GM13977 (cell line): Measurements from ENCODE around the gene ERH.

Experiments used
- DNase-seq: peaks from one replicate; pipeline ENCODE4 v3.0.0; 2012; ENCODE audit warnings: low spot score
- CTCF ChIP-seq: IDR thresholded peaks from 2 replicates; pipeline ENCODE4 v1.5.1; 2012; ENCODE audit warnings: mild to moderate bottlenecking, control low read depth; ENCODE audit not compliant: insufficient read depth; ENCODE audit errors: extremely low read depth, missing control alignments
- in situ Hi-C: fragments of 300-500 bp; cut with MboI; formaldehyde crosslinking; loops from one replicate; pipeline ENCODE4 v1.12.0; 2022; ENCODE audit warnings: low sequenced_read_pairs, low pct_unique_long_range_greater_than_20kb, mixed read lengths, inconsistent platforms; ENCODE audit not compliant: unreplicated experiment

The ERH gene

GRCh38 chr14:69408331-69408960, 10.3 kb upstream of the ERH start:
- in situ Hi-C loops, result no loop called here
- no peak for DNase-seq
- TF ChIP-seq CTCF, result no peak

GRCh38 chr14:69405762-69406161, 7.7 kb upstream of the ERH start:
- in situ Hi-C loops, result no loop called here
- DNase-seq, result no peak
- no peak for TF ChIP-seq CTCF

- no peak for TF ChIP-seq CTCF
Observed at GRCh38 chr14:69404883-69405282, 6.8 kb upstream of the ERH start.

GRCh38 chr14:69404478-69404877, 6.4 kb upstream of the ERH start:
- in situ Hi-C loops, result no loop called here
- DNase-seq, result no peak
- no peak for TF ChIP-seq CTCF

More at GRCh38 chr14:69404883-69405282, 6.8 kb upstream of the ERH start:
- in situ Hi-C loops, result no loop called here
- DNase-seq, result no peak

GRCh38 chr14:69401841-69402240, 3.7 kb upstream of the ERH start:
- in situ Hi-C loops, result no loop called here

GRCh38 chr14:69400154-69400553, 2.1 kb upstream of the ERH start:
- no peak for DNase-seq
- no peak for TF ChIP-seq CTCF
- in situ Hi-C loops, result no loop called here

More at GRCh38 chr14:69401841-69402240, 3.7 kb upstream of the ERH start:
- no peak for TF ChIP-seq CTCF
- no peak for DNase-seq
